HL-60 (cell line): Measurements from ENCODE around the gene KRR1.
A peak's percentile ranks its signal among the peaks of the same experiment; 100 is the strongest.

ENCODE experiments used
- DNase-seq, 2 experiments: peaks; one replicate each; pipeline ENCODE4 v3.0.0-alpha.2; 2010 to 2020; ENCODE audit warnings: low read depth in 1 of 2, low spot score in 1 of 2
- H3K27ac ChIP-seq: fragments of 250-450 bp; sonication (Bioruptor Pico); replicated peaks from 2 replicates; pipeline ENCODE4 v1.5.1; 2020; ENCODE audit warnings: mild to moderate bottlenecking, moderate library complexity
- H3K27me3 ChIP-seq: fragments of 250-450 bp; sonication (Bioruptor Pico); 2 replicates; pipeline ENCODE4 v1.5.1; 2021; ENCODE audit warnings: mild to moderate bottlenecking, moderate library complexity; ENCODE audit not compliant: insufficient read depth, poor library complexity, severe bottlenecking
- H3K4me3 ChIP-seq: replicated peaks from 2 replicates; pipeline ENCODE4 v1.5.1; 2011; ENCODE audit warnings: mild to moderate bottlenecking, control low read depth, low read length; ENCODE audit not compliant: insufficient read depth
- GABPA ChIP-seq: IDR thresholded peaks from 2 replicates; pipeline ENCODE4 v1.6.1; 2012; ENCODE audit warnings: low read depth
- POLR2AphosphoS5 ChIP-seq: IDR thresholded peaks from 2 replicates; pipeline ENCODE4 v1.6.1; 2012; ENCODE audit warnings: low read depth
- SPI1 ChIP-seq: IDR thresholded peaks from 2 replicates; pipeline ENCODE4 v1.6.1; 2012; ENCODE audit warnings: low read depth, mild to moderate bottlenecking, borderline replicate concordance
- TF ChIP-seq, protein P1 (sequence below): IDR thresholded peaks from 2 replicates; pipeline ENCODE4 v1.6.1; 2012; ENCODE audit warnings: low read depth; ENCODE audit not compliant: insufficient replicate concordance
- TF ChIP-seq, protein P2 (sequence below): IDR thresholded peaks from one replicate; pipeline ENCODE4 v1.5.1; 2011; ENCODE audit warnings: low read length, control low read depth, inconsistent platforms; ENCODE audit not compliant: insufficient read depth

The KRR1 gene

GRCh38 chr12:75553398-75553797 is 42.0 kb upstream of the KRR1 start:
- peaks cover 3% of the 10 kb centered on the region for H3K27me3 ChIP-seq
- peak in 1 of 2 experiments; percentile 37 for DNase-seq
- no peak overlapping the region for H3K4me3 ChIP-seq
- H3K27ac ChIP-seq: no peak overlapping the region
- TF ChIP-seq SPI1: peak; percentile 35; the same call in 1 of the 2 replicates
- no peak for TF ChIP-seq GABPA

GRCh38 chr12:75551477-75551876 is 40.1 kb upstream of the KRR1 start:
- TF ChIP-seq POLR2AphosphoS5 (no peak), SPI1 (no peak), GABPA (no peak)
- TF ChIP-seq, protein P1, sequence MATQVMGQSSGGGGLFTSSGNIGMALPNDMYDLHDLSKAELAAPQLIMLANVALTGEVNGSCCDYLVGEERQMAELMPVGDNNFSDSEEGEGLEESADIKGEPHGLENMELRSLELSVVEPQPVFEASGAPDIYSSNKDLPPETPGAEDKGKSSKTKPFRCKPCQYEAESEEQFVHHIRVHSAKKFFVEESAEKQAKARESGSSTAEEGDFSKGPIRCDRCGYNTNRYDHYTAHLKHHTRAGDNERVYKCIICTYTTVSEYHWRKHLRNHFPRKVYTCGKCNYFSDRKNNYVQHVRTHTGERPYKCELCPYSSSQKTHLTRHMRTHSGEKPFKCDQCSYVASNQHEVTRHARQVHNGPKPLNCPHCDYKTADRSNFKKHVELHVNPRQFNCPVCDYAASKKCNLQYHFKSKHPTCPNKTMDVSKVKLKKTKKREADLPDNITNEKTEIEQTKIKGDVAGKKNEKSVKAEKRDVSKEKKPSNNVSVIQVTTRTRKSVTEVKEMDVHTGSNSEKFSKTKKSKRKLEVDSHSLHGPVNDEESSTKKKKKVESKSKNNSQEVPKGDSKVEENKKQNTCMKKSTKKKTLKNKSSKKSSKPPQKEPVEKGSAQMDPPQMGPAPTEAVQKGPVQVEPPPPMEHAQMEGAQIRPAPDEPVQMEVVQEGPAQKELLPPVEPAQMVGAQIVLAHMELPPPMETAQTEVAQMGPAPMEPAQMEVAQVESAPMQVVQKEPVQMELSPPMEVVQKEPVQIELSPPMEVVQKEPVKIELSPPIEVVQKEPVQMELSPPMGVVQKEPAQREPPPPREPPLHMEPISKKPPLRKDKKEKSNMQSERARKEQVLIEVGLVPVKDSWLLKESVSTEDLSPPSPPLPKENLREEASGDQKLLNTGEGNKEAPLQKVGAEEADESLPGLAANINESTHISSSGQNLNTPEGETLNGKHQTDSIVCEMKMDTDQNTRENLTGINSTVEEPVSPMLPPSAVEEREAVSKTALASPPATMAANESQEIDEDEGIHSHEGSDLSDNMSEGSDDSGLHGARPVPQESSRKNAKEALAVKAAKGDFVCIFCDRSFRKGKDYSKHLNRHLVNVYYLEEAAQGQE: no peak
- TF ChIP-seq, protein P2, sequence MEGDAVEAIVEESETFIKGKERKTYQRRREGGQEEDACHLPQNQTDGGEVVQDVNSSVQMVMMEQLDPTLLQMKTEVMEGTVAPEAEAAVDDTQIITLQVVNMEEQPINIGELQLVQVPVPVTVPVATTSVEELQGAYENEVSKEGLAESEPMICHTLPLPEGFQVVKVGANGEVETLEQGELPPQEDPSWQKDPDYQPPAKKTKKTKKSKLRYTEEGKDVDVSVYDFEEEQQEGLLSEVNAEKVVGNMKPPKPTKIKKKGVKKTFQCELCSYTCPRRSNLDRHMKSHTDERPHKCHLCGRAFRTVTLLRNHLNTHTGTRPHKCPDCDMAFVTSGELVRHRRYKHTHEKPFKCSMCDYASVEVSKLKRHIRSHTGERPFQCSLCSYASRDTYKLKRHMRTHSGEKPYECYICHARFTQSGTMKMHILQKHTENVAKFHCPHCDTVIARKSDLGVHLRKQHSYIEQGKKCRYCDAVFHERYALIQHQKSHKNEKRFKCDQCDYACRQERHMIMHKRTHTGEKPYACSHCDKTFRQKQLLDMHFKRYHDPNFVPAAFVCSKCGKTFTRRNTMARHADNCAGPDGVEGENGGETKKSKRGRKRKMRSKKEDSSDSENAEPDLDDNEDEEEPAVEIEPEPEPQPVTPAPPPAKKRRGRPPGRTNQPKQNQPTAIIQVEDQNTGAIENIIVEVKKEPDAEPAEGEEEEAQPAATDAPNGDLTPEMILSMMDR: no peak
- DNase-seq: no peak
- no peak overlapping the region for H3K4me3 ChIP-seq
- no peak overlapping the region for H3K27ac ChIP-seq
- H3K27me3 ChIP-seq: peaks cover 4% of the 10 kb centered on the region

DNA sequence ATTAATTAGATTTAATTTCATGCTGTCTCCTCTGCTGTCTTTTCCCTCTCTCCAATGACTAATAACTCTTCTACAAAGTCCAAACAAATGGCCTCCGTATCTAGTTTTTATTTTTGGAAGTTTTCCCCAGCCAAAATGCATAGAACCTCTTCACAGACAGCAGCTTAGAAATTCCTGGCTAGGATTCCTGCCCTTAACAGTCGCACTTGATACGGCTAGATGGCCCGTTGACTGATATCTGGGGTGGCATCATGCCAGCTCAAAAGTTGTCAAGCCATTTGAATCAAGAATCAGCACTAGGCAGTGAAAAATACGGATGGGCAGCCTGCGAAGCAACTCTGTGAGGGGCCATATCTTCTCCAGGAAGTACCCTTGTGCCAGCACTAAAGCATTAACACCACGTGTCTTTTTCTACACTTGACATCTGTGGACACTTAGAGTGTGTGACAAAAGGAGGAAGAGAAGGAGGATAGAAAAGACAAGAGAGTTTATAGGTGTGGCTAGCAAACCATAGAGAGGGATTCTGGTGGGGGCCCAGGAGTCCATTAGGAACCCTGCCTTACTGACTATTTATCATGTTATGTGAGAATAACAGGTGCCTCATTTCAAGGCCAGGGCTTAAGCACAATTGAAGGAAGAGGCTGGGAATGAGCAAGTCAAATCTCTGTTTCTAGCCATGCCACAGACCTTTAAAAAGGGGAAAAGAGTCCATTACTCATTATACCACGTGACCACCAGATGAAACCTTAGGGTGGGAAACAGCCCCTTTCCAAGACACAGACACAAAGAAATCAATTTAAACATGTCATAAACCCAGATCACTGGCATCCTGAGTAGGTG is 39.2 kb upstream of the KRR1 start:
- Histone ChIP-seq H3K4me3 (no peak overlapping the region), H3K27ac (no peak overlapping the region), H3K27me3 (peaks cover 4% of the 10 kb centered on the region)
- DNase-seq: no peak
- TF ChIP-seq SPI1 (no peak), POLR2AphosphoS5 (no peak), GABPA (no peak)
- TF ChIP-seq, protein P1: no peak
- TF ChIP-seq, protein P2: no peak

- H3K27ac ChIP-seq: no peak overlapping the region
- no peak for DNase-seq
- H3K4me3 ChIP-seq: no peak overlapping the region
- no peak for TF ChIP-seq SPI1
- TF ChIP-seq, protein P1: no peak
- no peak for TF ChIP-seq POLR2AphosphoS5
- TF ChIP-seq, protein P2: no peak
- no peak for TF ChIP-seq GABPA
- peaks cover 4% of the 10 kb centered on the region for H3K27me3 ChIP-seq
Observed at GRCh38 chr12:75549989-75550388, 38.6 kb upstream of the KRR1 start.
